ENCODE measurements around the gene CA5B. TPM values are rescaled to one million over a fixed set of nuclear protein-coding genes. Genes with fewer than 3 reads are reported as not detected.

CA5B gene
- total RNA-seq, 4 donors from 2014 or later: 7.4 to 21.7 (median 19.1) TPM

- Histone ChIP-seq H3K27ac (no peak overlapping the region), H3K4me1 (no peaks in the 10 kb centered on the region), H3K36me3 (no peaks in the 10 kb centered on the region), H3K27me3 (no peaks in the 10 kb centered on the region), H3K9me3 (no peaks in the 10 kb centered on the region), H3K4me3 (no peak overlapping the region)
- no peak for TF ChIP-seq POLR2A (IDR thresholded peaks at IDR 0.05)
- TF ChIP-seq, protein P1, sequence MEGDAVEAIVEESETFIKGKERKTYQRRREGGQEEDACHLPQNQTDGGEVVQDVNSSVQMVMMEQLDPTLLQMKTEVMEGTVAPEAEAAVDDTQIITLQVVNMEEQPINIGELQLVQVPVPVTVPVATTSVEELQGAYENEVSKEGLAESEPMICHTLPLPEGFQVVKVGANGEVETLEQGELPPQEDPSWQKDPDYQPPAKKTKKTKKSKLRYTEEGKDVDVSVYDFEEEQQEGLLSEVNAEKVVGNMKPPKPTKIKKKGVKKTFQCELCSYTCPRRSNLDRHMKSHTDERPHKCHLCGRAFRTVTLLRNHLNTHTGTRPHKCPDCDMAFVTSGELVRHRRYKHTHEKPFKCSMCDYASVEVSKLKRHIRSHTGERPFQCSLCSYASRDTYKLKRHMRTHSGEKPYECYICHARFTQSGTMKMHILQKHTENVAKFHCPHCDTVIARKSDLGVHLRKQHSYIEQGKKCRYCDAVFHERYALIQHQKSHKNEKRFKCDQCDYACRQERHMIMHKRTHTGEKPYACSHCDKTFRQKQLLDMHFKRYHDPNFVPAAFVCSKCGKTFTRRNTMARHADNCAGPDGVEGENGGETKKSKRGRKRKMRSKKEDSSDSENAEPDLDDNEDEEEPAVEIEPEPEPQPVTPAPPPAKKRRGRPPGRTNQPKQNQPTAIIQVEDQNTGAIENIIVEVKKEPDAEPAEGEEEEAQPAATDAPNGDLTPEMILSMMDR (IDR thresholded peaks at IDR 0.05): no peak
- DNase-seq: no peak
Observed at GRCh38 chrX:15747626-15748173, 9.6 kb downstream of the CA5B start.

- Histone ChIP-seq H3K9me3 (no peaks in the 10 kb centered on the region), H3K4me1 (no peaks in the 10 kb centered on the region), H3K4me3 (no peak overlapping the region), H3K27ac (peak overlapping the region in 1 of 4 donors; percentile 70), H3K27me3 (no peaks in the 10 kb centered on the region), H3K36me3 (no peaks in the 10 kb centered on the region)
- DNase-seq: no peak
- TF ChIP-seq POLR2A (IDR thresholded peaks at IDR 0.05): no peak
- TF ChIP-seq, protein P1 (IDR thresholded peaks at IDR 0.05): no peak
Observed at GRCh38 chrX:15748841-15749240, 10.8 kb downstream of the CA5B start.

DNA sequence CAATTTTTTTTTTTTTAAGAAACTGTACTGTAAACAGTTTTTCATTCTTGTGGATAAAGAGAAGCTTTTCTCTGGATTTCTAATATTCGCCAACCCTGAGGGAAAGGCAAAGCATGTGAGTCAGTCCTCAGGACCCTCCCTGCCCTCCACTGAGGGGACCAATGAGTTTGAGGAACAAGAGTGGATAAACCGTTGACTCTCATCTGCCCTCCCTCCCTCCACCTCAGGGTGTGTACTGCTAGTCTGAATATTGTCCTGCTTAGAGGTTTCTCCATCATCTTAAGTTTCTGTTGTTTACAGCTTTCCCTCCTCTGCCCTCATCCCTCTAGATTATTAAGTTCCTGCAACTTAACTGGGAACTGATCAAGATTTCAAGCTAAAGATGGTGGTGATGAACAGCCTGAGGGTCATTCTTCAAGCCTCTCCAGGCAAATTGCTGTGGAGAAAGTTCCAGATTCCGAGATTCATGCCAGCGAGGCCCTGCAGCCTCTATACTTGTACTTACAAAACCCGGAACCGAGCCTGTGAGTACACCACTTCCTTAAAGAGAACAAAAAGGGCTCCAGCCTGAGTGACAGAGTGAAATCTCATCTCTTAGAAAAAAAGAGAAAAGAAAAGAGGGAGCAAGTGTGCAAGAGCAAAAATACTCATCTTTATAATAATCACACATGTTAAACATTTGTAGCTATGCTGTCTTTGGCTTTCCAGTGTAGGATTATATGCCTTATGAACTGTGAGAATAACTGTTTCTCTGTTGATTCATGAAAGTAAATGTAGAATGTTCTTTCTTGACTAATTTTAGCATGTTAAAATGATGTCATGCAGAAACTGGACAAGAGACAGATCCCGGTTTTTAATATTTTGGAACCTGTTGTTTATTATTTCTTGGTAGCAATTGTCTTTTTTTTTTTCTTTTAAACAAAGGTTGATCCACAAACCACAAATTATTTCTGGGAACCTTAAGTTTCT is 11.9 kb downstream of the CA5B start:
- Histone ChIP-seq H3K4me1 (no peaks in the 10 kb centered on the region), H3K27me3 (no peaks in the 10 kb centered on the region), H3K36me3 (no peaks in the 10 kb centered on the region), H3K9me3 (no peaks in the 10 kb centered on the region), H3K4me3 (no peak overlapping the region), H3K27ac (peak overlapping the region; percentile 63 to 70 (median 66))
- peak in 2 of 3 donors; percentile 59 to 71 for DNase-seq
- TF ChIP-seq, protein P1 (IDR thresholded peaks at IDR 0.05): no peak
- no peak for TF ChIP-seq POLR2A (IDR thresholded peaks at IDR 0.05)

- Histone ChIP-seq H3K4me3 (no peak overlapping the region), H3K36me3 (no peaks in the 10 kb centered on the region), H3K4me1 (no peaks in the 10 kb centered on the region), H3K27me3 (no peaks in the 10 kb centered on the region), H3K27ac (peak overlapping the region; percentile 63 to 70 (median 66)), H3K9me3 (no peaks in the 10 kb centered on the region)
- TF ChIP-seq POLR2A (IDR thresholded peaks at IDR 0.05): no peak
- TF ChIP-seq, protein P1 (IDR thresholded peaks at IDR 0.05): no peak
- no peak for DNase-seq
Observed at GRCh38 chrX:15750611-15751154, 12.6 kb downstream of the CA5B start.

- peak overlapping the region; percentile 63 to 70 (median 66) for H3K27ac ChIP-seq
- no peak for DNase-seq
Observed at GRCh38 chrX:15751155-15751819, 13.2 kb downstream of the CA5B start.

More at GRCh38 chrX:15751155-15751819, 13.2 kb downstream of the CA5B start:
- no peaks in the 10 kb centered on the region for H3K27me3 ChIP-seq
- no peaks in the 10 kb centered on the region for H3K36me3 ChIP-seq
- TF ChIP-seq, protein P1 (IDR thresholded peaks at IDR 0.05): no peak
- TF ChIP-seq POLR2A (IDR thresholded peaks at IDR 0.05): no peak
- no peaks in the 10 kb centered on the region for H3K9me3 ChIP-seq
- no peaks in the 10 kb centered on the region for H3K4me1 ChIP-seq
- H3K4me3 ChIP-seq: no peak overlapping the region
